Activated CD4-positive, alpha-beta memory T cell treated with anti-CD3 and anti-CD28 coated beads, Interleukin-2, amount 10 ng/mL, durations not matched to agents 7 days and 5 days (primary cell): Measurements from ENCODE around the gene HGFAC. TPM values are rescaled to one million over a fixed set of nuclear protein-coding genes. Genes with fewer than 3 reads are reported as not detected.

Source experiments
- CTCF ChIA-PET: fragments of 350-600 bp; sonication (Branson Sonifier 250); formaldehyde crosslinking; loops from one replicate; lab custom pipeline; 2021; ENCODE audit warnings: antibody characterized with exemption, inconsistent platforms; lab: Charles Lee
- POLR2A ChIA-PET: fragments of 350-600 bp; sonication (Branson Sonifier 250); formaldehyde crosslinking; loops from one replicate; lab custom pipeline; 2021; ENCODE audit warnings: antibody characterized with exemption; lab: Charles Lee
- DNase-seq: peaks from one replicate; pipeline ENCODE4 v3.0.0-alpha.2; 2020
- H3K27ac Mint-ChIP-seq: one replicate; pipeline ENCODE4 v1.8.0; 2021; ENCODE audit warnings: mild to moderate bottlenecking, mixed read lengths
- H3K27me3 Mint-ChIP-seq: one replicate; pipeline ENCODE4 v1.8.0; 2021; ENCODE audit warnings: mixed read lengths
- H3K36me3 Mint-ChIP-seq: one replicate; pipeline ENCODE4 v1.8.0; 2021; ENCODE audit warnings: low read depth, mixed read lengths
- H3K4me1 Mint-ChIP-seq: one replicate; pipeline ENCODE4 v1.8.0; 2021; ENCODE audit warnings: mixed read lengths
- H3K4me3 Mint-ChIP-seq: one replicate; pipeline ENCODE4 v1.8.0; 2021; ENCODE audit warnings: mild to moderate bottlenecking, mixed read lengths
- H3K9me3 Mint-ChIP-seq: one replicate; pipeline ENCODE4 v1.8.0; 2021; ENCODE audit warnings: mixed read lengths
- total RNA-seq, 2 experiments: library from RNA; stranded (reverse); gene quantifications; one replicate each; pipeline ENCODE4 v1.2.3, GENCODE V29; 2021

Gene HGFAC
- total RNA-seq, 2 experiments from 2014 or later: not detected

- H3K27me3 Mint-ChIP-seq: peaks cover 13% of the 10 kb centered on the region
- POLR2A ChIA-PET: no interaction called here
- no peak overlapping the region for H3K4me3 Mint-ChIP-seq
- CTCF ChIA-PET: no interaction called here
- H3K36me3 Mint-ChIP-seq: no peaks in the 10 kb centered on the region
- no peak for DNase-seq
- no peak overlapping the region for H3K27ac Mint-ChIP-seq
- H3K4me1 Mint-ChIP-seq: peaks cover 2% of the 10 kb centered on the region
- no peaks in the 10 kb centered on the region for H3K9me3 Mint-ChIP-seq
These were observed 42.5 kb downstream of the HGFAC start for GRCh38 chr4:3484057-3484973.

DNA sequence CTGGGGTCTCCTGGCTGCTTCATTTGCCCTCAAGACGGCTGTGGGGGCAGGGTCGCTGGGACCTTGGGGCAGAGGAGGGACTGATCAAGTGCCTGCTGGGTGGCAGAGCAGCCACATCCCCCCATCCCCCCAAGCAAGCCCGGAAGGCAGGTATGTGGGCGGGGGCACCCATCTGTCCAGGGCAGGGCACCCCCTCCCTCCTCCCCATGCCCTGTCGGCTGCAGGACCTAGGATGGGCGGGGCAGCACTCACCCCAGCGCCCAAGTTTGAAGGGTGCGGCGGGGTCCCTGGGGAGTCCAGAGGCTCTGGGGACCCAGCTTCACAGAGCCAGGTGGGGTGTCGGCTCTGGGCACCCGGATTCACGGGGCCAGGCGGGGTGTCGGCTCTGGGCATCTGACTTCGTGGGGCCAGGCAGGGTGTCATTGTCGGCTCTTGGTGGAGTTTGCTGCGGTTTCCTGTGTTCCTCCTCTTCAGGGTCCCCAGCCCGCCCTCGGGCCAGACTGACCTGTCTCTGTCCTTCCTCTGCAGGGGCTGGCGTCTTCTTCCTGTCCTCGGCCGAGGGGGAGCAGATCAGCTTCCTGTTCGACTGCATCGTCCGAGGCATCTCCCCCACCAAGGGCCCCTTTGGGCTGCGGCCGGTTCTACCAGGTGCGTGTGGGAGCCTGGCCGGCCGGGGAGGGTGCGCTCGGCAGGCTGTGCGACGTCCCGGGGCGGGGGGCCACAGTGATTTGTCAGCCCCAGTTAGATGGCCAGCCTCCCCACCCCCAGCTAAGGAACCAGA, 43.4 kb downstream of the HGFAC start:
- Mint-ChIP-seq H3K9me3 (no peaks in the 10 kb centered on the region), H3K27ac (no peak overlapping the region), H3K27me3 (peaks cover 13% of the 10 kb centered on the region), H3K4me1 (peaks cover 2% of the 10 kb centered on the region), H3K4me3 (no peak overlapping the region), H3K36me3 (no peaks in the 10 kb centered on the region)
- no peak for DNase-seq
- CTCF ChIA-PET: no interaction called here
- POLR2A ChIA-PET: no interaction called here

DNA sequence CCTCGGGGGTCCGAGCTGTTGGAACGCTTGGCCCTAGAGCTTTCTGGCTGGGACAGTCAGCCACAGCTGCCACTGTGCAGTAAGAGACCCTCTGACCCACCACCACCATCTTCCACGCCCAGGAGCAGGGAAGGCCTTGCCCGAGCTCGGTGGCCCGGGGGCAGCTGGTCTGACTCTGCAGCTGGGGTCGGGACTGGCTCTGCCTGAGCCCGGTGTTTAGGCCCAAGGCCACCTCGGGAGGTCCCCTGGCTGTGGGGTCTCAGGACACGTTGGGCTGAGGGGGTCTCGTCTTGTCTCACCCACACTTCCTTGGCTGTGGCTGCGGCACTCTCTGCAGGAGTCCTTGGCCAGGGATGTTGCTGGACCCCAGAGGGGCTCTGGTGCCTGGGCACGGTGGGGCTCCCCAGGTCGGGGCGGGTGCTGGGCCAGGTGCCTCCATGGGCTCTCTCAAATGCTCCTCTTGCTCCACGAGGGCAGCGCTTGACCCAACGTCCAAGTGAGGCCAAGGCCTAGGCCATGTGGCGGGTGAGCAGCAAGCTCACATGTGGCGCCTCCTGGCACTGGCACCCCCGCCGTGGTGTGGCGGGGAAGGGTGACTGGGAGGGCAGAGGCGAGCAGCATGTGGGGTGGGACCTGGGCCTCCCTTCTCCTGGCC, 44.2 kb downstream of the HGFAC start:
- ChIA-PET CTCF (no interaction called here), POLR2A (no interaction called here)
- Mint-ChIP-seq H3K27me3 (peaks cover 11% of the 10 kb centered on the region), H3K27ac (no peak overlapping the region), H3K4me3 (no peak overlapping the region), H3K36me3 (no peaks in the 10 kb centered on the region), H3K9me3 (no peaks in the 10 kb centered on the region), H3K4me1 (peaks cover 2% of the 10 kb centered on the region)
- DNase-seq: no peak

DNA sequence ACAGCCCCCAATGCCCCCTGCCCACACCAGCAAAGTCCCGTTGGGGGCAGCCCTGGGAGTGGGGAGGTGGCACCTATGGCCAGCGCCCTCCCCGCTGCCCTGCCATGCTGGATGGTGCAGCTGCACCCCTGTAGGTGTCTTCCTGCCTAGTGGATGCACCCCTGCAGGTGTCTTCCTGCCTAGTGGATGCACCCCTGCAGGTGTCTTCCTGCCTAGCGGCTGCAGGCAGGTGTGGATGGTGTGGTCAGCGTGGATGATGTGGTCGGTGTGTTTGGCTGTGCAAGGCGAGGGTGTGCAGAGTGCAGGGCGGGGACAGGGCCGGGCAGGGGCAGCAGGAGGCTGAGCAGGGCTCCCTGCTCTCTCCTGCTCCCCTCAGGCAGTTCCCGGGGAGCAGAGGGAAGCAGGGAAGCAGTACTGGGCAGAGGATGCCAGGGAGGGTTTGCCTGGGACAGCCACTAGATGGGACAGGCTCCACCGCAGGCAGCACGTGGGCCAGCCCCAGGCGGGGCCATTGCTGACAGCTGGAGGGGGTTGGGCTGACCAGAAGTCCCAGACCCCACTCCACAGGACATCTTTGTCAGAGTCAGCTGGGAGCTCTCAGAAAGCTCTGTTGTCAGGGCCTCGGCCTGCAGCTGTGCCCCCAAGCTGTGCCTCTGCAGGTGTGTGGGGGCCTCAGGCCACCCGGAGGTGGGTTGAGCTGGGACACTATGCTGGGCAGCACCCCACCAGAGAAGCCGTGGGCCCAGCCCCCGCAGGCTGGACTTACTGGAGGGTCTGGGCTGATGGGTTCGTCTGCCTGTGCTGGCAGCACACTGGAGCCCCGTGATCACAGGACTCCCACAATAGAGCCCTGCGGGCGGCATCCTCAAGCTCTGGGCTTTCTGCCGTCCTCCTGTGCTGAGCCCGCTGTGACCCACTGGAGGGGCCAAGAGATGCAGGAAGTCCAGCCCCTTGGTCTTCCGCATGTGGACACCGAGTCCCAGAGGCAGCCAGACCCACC, 45.1 kb downstream of the HGFAC start:
- Mint-ChIP-seq H3K27ac (no peak overlapping the region), H3K9me3 (no peaks in the 10 kb centered on the region), H3K4me3 (no peak overlapping the region), H3K36me3 (no peaks in the 10 kb centered on the region), H3K27me3 (peaks cover 11% of the 10 kb centered on the region), H3K4me1 (peaks cover 2% of the 10 kb centered on the region)
- no peak for DNase-seq
- ChIA-PET CTCF (no interaction called here), POLR2A (no interaction called here)

DNA sequence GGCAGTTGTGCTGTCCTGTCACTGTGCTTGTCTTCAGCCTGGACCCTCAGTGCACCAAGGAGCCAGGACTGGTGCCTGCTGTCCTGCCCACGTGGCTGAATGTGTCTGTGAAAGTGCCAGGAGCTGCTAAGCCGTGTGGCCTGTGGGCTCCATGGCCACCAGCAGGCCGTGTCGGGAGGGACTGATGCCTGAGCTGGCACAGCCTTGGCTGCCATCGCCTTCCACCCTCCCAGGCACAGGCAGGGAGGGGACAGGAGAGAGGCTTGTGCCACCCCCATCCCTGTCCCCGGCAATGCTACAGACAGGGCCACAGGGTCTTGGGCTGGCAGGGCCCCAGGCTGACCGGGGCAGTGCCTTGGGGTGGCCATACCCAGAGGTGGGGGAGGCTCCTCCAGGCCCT, 46.1 kb downstream of the HGFAC start:
- peaks cover 2% of the 10 kb centered on the region for H3K4me1 Mint-ChIP-seq
- peaks cover 12% of the 10 kb centered on the region for H3K27me3 Mint-ChIP-seq
- no peak overlapping the region for H3K27ac Mint-ChIP-seq
- no peaks in the 10 kb centered on the region for H3K36me3 Mint-ChIP-seq
- POLR2A ChIA-PET: interaction anchor here (0.9 kb wide), 1 partner anchor 9 kb away, joined by 3 read pairs; no protein-coding TSS in a partner anchor
- CTCF ChIA-PET: no interaction called here
- no peak overlapping the region for H3K4me3 Mint-ChIP-seq
- no peak for DNase-seq
- H3K9me3 Mint-ChIP-seq: no peaks in the 10 kb centered on the region

DNA sequence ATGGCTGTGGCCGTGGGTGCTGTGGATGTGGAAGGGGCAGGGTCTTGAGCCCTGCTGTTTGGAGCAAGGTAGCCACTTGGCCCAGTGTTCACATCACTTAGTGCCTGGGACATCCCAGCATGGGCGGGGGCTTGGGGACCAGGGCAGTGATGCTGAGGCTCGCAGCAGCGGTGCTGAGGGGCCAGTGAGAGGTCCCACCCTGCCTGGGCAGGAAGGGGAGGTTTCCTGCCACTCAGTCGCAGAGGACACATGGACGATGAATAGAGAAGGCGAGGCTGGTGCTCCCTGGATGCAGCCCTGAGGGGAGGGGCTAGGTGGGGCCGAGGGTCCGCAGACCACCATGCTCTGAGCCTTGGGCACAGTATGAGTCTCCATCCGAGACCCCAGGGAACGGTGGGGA, 47.1 kb downstream of the HGFAC start:
- H3K4me1 Mint-ChIP-seq: peaks cover 2% of the 10 kb centered on the region
- ChIA-PET POLR2A (no interaction called here), CTCF (no interaction called here)
- DNase-seq: no peak
- no peak overlapping the region for H3K27ac Mint-ChIP-seq
- no peak overlapping the region for H3K4me3 Mint-ChIP-seq
- H3K36me3 Mint-ChIP-seq: no peaks in the 10 kb centered on the region
- no peaks in the 10 kb centered on the region for H3K9me3 Mint-ChIP-seq
- H3K27me3 Mint-ChIP-seq: peaks cover 12% of the 10 kb centered on the region

- Mint-ChIP-seq H3K27me3 (peaks cover 12% of the 10 kb centered on the region), H3K27ac (no peak overlapping the region), H3K36me3 (no peaks in the 10 kb centered on the region), H3K4me1 (peaks cover 2% of the 10 kb centered on the region), H3K9me3 (no peaks in the 10 kb centered on the region), H3K4me3 (no peak overlapping the region)
- DNase-seq: no peak
- ChIA-PET POLR2A (no interaction called here), CTCF (no interaction called here)
These were observed 47.7 kb downstream of the HGFAC start for GRCh38 chr4:3489451-3489962.

- Mint-ChIP-seq H3K4me3 (no peak overlapping the region), H3K27ac (no peak overlapping the region), H3K36me3 (no peaks in the 10 kb centered on the region), H3K27me3 (peaks cover 13% of the 10 kb centered on the region), H3K4me1 (no peaks in the 10 kb centered on the region), H3K9me3 (no peaks in the 10 kb centered on the region)
- ChIA-PET CTCF (no interaction called here), POLR2A (no interaction called here)
- DNase-seq: no peak
These were observed 50.1 kb downstream of the HGFAC start for GRCh38 chr4:3491681-3492405.

- Mint-ChIP-seq H3K4me1 (no peaks in the 10 kb centered on the region), H3K27ac (no peak overlapping the region), H3K4me3 (no peak overlapping the region), H3K27me3 (peaks cover 13% of the 10 kb centered on the region), H3K36me3 (no peaks in the 10 kb centered on the region), H3K9me3 (no peaks in the 10 kb centered on the region)
- POLR2A ChIA-PET: interaction anchor here (1.8 kb wide), 1 partner anchor 13 kb away, joined by 4 read pairs; no protein-coding TSS in a partner anchor
- CTCF ChIA-PET: no interaction called here
- DNase-seq: no peak
These were observed 51.3 kb downstream of the HGFAC start for GRCh38 chr4:3492741-3493719.

GRCh38 chr4:3493720-3494461, 52.1 kb downstream of the HGFAC start:
- peaks cover 10% of the 10 kb centered on the region for H3K27me3 Mint-ChIP-seq
- H3K27ac Mint-ChIP-seq: no peak overlapping the region
- H3K36me3 Mint-ChIP-seq: no peaks in the 10 kb centered on the region
- ChIA-PET POLR2A (interaction anchor here (1.8 kb wide), 1 partner anchor 14 kb away, joined by 4 read pairs; no protein-coding TSS in a partner anchor), CTCF (no interaction called here)
- no peaks in the 10 kb centered on the region for H3K4me1 Mint-ChIP-seq
- DNase-seq: no peak
- H3K9me3 Mint-ChIP-seq: no peaks in the 10 kb centered on the region
- H3K4me3 Mint-ChIP-seq: no peak overlapping the region
